HCT116 (cell line): ENCODE data around the gene IMMT. TPM values are rescaled to one million over a fixed set of nuclear protein-coding genes. Genes with fewer than 3 reads are reported as not detected.

ENCODE experiments used
- ATAC-seq: fragments of 200-7000 bp; cut with Tn5 transposase; 2 replicates; pipeline ENCODE4 v1.9.1; 2020; ENCODE audit warnings: mild to moderate bottlenecking, moderate library complexity
- BruUV-seq: library from RNA; stranded (reverse); fragments of 400-500 nt; replicated peaks from 2 replicates; lab custom pipeline; 2021; lab: Mats Ljungman, UMichigan
- CTCF ChIA-PET: fragments of 300-600 bp; sonication (Branson Sonifier 250); formaldehyde crosslinking; loops from one replicate; lab custom pipeline; 2021; ENCODE audit warnings: antibody characterized with exemption; lab: Charles Lee
- POLR2A ChIA-PET: fragments of 300-600, 350-600 bp; sonication (Branson Sonifier 250); formaldehyde crosslinking; loops from one replicate; lab custom pipeline; 2021; ENCODE audit warnings: antibody characterized with exemption; lab: Charles Lee
- RAD21 ChIA-PET, 2 experiments: fragments of 300-600 bp; sonication (Branson Sonifier 250); formaldehyde crosslinking; loops; one replicate each; lab custom pipeline; 2023; ENCODE audit warnings: low total read pairs in 2 of 2; ENCODE audit not compliant: uncharacterized antibody in 2 of 2, unreplicated experiment in 2 of 2, low non-redundant PET in 1 of 2; lab: Charles Lee
- DNase-seq: peaks from one replicate; pipeline ENCODE4 v3.0.0-alpha.2; 2010; ENCODE audit warnings: low read depth, low spot score
- H2AFZ ChIP-seq: fragments of 200-600 bp; shearing (Covaris generic), sonication (generic); 2 replicates; pipeline ENCODE4 v1.6.1; 2017; ENCODE audit warnings: low read depth, mixed run types, mixed read lengths, antibody characterized with exemption, low read length; ENCODE audit not compliant: poor library complexity, severe bottlenecking
- H3K27ac ChIP-seq: 2 replicates; pipeline ENCODE4 v1.5.1; 2012; ENCODE audit warnings: low read depth, low read length
- H3K27me3 ChIP-seq: fragments of 200-600 bp; sonication (generic); 2 replicates; pipeline ENCODE4 v1.6.1; 2016; ENCODE audit warnings: mixed run types, low read length, mixed read lengths; ENCODE audit not compliant: insufficient read depth
- H3K36me3 ChIP-seq, 2 experiments: fragments of 200-500 bp in 1 of 2; fragments of 200-600 bp in 1 of 2; sonication (Bioruptor generic) in 1 of 2; sonication (generic) in 1 of 2; 2 replicates each; pipeline versions ENCODE4 v1.5.1 to v1.6.1; 2014 to 2016; ENCODE audit warnings: low read length in 2 of 2, inconsistent platforms in 1 of 2, mixed read lengths in 1 of 2, mixed run types in 1 of 2; ENCODE audit not compliant: insufficient read depth in 2 of 2, control insufficient read depth in 1 of 2
- H3K4me1 ChIP-seq, 2 experiments: fragments of 200-600 bp in 1 of 2; sonication (generic) in 1 of 2; 2 replicates each; pipeline versions ENCODE4 v1.5.1 to v1.6.1; 2012 to 2017; ENCODE audit warnings: low read length in 2 of 2, inconsistent platforms in 1 of 2, mild to moderate bottlenecking in 1 of 2, mixed read lengths in 1 of 2, mixed run types in 1 of 2, moderate library complexity in 1 of 2; ENCODE audit not compliant: insufficient read depth in 2 of 2, control insufficient read depth in 1 of 2
- H3K4me2 ChIP-seq: fragments of 200-600 bp; sonication (generic); 2 replicates; pipeline ENCODE4 v1.6.1; 2017; ENCODE audit warnings: mixed run types, low read length, mixed read lengths
- H3K4me3 ChIP-seq, 2 experiments: fragments of 200-600 bp in 1 of 2; sonication (generic) in 1 of 2; replicated peaks in 1 of 2; 2 replicates each; pipeline ENCODE4 v1.5.1; 2011 to 2016; ENCODE audit warnings: low read length in 2 of 2, control low read depth in 1 of 2, low read depth in 1 of 2, mild to moderate bottlenecking in 1 of 2, mixed read lengths in 1 of 2, mixed run types in 1 of 2
- H3K79me2 ChIP-seq: fragments of 200-600 bp; sonication (generic); 2 replicates; pipeline ENCODE4 v1.6.1; 2017; ENCODE audit warnings: mild to moderate bottlenecking, mixed run types, low read length, moderate library complexity, mixed read lengths; ENCODE audit not compliant: insufficient read depth
- H3K9ac ChIP-seq: fragments of 200-600 bp; sonication (generic); 2 replicates; pipeline ENCODE4 v1.6.1; 2016; ENCODE audit warnings: low read length, mixed read lengths
- H3K9me2 ChIP-seq: fragments of 200-600 bp; sonication (generic), shearing (Covaris generic); 2 replicates; pipeline ENCODE4 v1.6.1; 2017; ENCODE audit warnings: mixed run types, mild to moderate bottlenecking, moderate library complexity; ENCODE audit not compliant: insufficient read depth
- H3K9me3 ChIP-seq, 2 experiments: fragments of 200-500 bp in 1 of 2; fragments of 200-600 bp in 1 of 2; sonication (Bioruptor generic) in 1 of 2; sonication (generic) in 1 of 2; 2 replicates each; pipeline ENCODE4 v1.6.1; 2014 to 2017; ENCODE audit warnings: low read length in 2 of 2, mixed read lengths in 2 of 2, inconsistent platforms in 1 of 2, low read depth in 1 of 2, mild to moderate bottlenecking in 1 of 2, mixed run types in 1 of 2, moderate library complexity in 1 of 2; ENCODE audit not compliant: control insufficient read depth in 1 of 2, insufficient read depth in 1 of 2
- H4K20me1 ChIP-seq: fragments of 200-600 bp; sonication (generic), shearing (Covaris generic); 2 replicates; pipeline ENCODE4 v1.6.1; 2017; ENCODE audit warnings: mixed run types, mild to moderate bottlenecking, moderate library complexity; ENCODE audit not compliant: insufficient read depth
- CBX3 ChIP-seq: IDR thresholded peaks from 2 replicates; pipeline ENCODE4 v1.6.1; 2012; ENCODE audit warnings: low read depth
- CTCF ChIP-seq, 3 experiments: fragments of 200-600 bp in 1 of 3; sonication (generic) in 1 of 3; IDR thresholded peaks in 2 of 3; conservative IDR thresholded peaks in 1 of 3; 2 replicates each; pipeline ENCODE4 v1.5.1; 2012 to 2017; ENCODE audit warnings: low read depth in 2 of 3, low read length in 2 of 3, antibody characterized with exemption in 1 of 3, borderline replicate concordance in 1 of 3, control low read depth in 1 of 3, mild to moderate bottlenecking in 1 of 3, mixed read lengths in 1 of 3, mixed run types in 1 of 3, moderate library complexity in 1 of 3; ENCODE audit not compliant: insufficient read depth in 1 of 3
- EGR1 ChIP-seq: IDR thresholded peaks from 2 replicates; pipeline ENCODE4 v1.6.1; 2012; ENCODE audit warnings: low read depth
- ELF1 ChIP-seq: IDR thresholded peaks from 2 replicates; pipeline ENCODE4 v1.6.1; 2012; ENCODE audit warnings: low read depth, borderline replicate concordance
- EZH2phosphoT487 ChIP-seq: fragments of 200-600 bp; IDR thresholded peaks from 2 replicates; pipeline ENCODE4 v1.6.1; 2018; ENCODE audit warnings: antibody characterized with exemption, borderline replicate concordance
- FOSL1 ChIP-seq: IDR thresholded peaks from 2 replicates; pipeline ENCODE4 v1.6.1; 2012; ENCODE audit warnings: low read depth
- JUND ChIP-seq: IDR thresholded peaks from 2 replicates; pipeline ENCODE4 v1.6.1; 2012
- MAX ChIP-seq: IDR thresholded peaks from 2 replicates; pipeline ENCODE4 v1.6.1; 2012
- POLR2A ChIP-seq: IDR thresholded peaks from 2 replicates; pipeline ENCODE4 v1.7.0; 2011; ENCODE audit warnings: borderline replicate concordance; ENCODE audit not compliant: insufficient read depth, insufficient read length; ENCODE audit errors: extremely low read depth
- POLR2AphosphoS5 ChIP-seq: IDR thresholded peaks from 2 replicates; pipeline ENCODE4 v1.6.1; 2011; ENCODE audit warnings: mild to moderate bottlenecking, low read depth, low read length, moderate library complexity
- REST ChIP-seq: IDR thresholded peaks from 2 replicates; pipeline ENCODE4 v1.6.1; 2012; ENCODE audit warnings: low read depth
- SIN3A ChIP-seq: IDR thresholded peaks from 2 replicates; pipeline ENCODE4 v1.6.1; 2012; ENCODE audit warnings: low read depth
- SRF ChIP-seq: IDR thresholded peaks from 2 replicates; pipeline ENCODE4 v1.6.1; 2012; ENCODE audit warnings: low read depth
- TCF7L2 ChIP-seq: IDR thresholded peaks from 2 replicates; pipeline ENCODE4 v1.7.0; 2011; ENCODE audit warnings: borderline replicate concordance, inconsistent platforms; ENCODE audit not compliant: insufficient read depth, insufficient read length; ENCODE audit errors: extremely low read depth
- YY1 ChIP-seq: IDR thresholded peaks from 2 replicates; pipeline ENCODE4 v1.6.1; 2011; ENCODE audit warnings: low read length, low read depth, moderate library complexity, mild to moderate bottlenecking; ENCODE audit not compliant: insufficient replicate concordance; ENCODE audit errors: extremely low read depth
- ZBTB33 ChIP-seq: IDR thresholded peaks from 2 replicates; pipeline ENCODE4 v1.6.1; 2011; ENCODE audit warnings: mild to moderate bottlenecking, low read length, moderate library complexity; ENCODE audit not compliant: insufficient replicate concordance; ENCODE audit errors: extremely low read depth
- ZFX ChIP-seq: fragments of 450-650 bp; IDR thresholded peaks from 2 replicates; pipeline ENCODE4 v1.6.1; 2017
- ZNF274 ChIP-seq: fragments of 200-500 bp; sonication (Bioruptor generic); IDR thresholded peaks from 2 replicates; pipeline ENCODE4 v1.6.1; 2014; ENCODE audit warnings: mild to moderate bottlenecking, low read depth, low read length, inconsistent platforms
- intact Hi-C: fragments of 100-400 bp; cut with micrococcal nuclease; formaldehyde crosslinking; loops from 2 replicates; pipeline ENCODE4 v1.10.0; 2022
- total RNA-seq: library from RNA; stranded (reverse); gene quantifications from one replicate; pipeline ENCODE4 v1.2.1, GENCODE V29; 2021; ENCODE audit not compliant: unreplicated experiment

IMMT gene
- total RNA-seq, 1 experiment from 2014 or later = 125 TPM

GRCh38 chr2:86136141-86136540, 59.1 kb downstream of the IMMT start:
- no TSS peak for BruUV-seq
- DNase-seq (no peak), ATAC-seq (no peak)
- Histone ChIP-seq H3K27ac (no peak overlapping the region), H3K9me2 (no peaks in the 10 kb centered on the region), H4K20me1 (no peaks in the 10 kb centered on the region), H3K79me2 (no peaks in the 10 kb centered on the region), H3K9me3 (no peaks in the 10 kb centered on the region), H3K36me3 (peaks cover 62 to 72% of the 10 kb centered on the region in 2 experiments), H3K27me3 (no peaks in the 10 kb centered on the region), H2AFZ (no peak overlapping the region), H3K4me3 (no peak overlapping the region), H3K4me2 (no peak overlapping the region), H3K4me1 (no peaks in the 10 kb centered on the region), H3K9ac (no peak overlapping the region)
- TF ChIP-seq POLR2A = no peak
- no peak for TF ChIP-seq SRF
- no peak for TF ChIP-seq ZFX
- TF ChIP-seq JUND = no peak
- no peak for TF ChIP-seq FOSL1
- no peak for TF ChIP-seq YY1
- no peak for TF ChIP-seq EZH2phosphoT487
- no peak for TF ChIP-seq ZBTB33
- no peak for TF ChIP-seq CBX3
- no peak for TF ChIP-seq POLR2AphosphoS5
- no peak for TF ChIP-seq ELF1
- no peak for TF ChIP-seq SIN3A
- no peak for TF ChIP-seq TCF7L2
- no peak for TF ChIP-seq REST
- TF ChIP-seq MAX = no peak
- TF ChIP-seq CTCF (IDR thresholded peaks at IDR 0.05 in 2 of 3, conservative IDR thresholded peaks at IDR 0.05 in 1 of 3; ENCODE audit: borderline replicate concordance in 1 of 3, insufficient read depth in 1 of 3, low read depth in 2 of 3, low read length in 2 of 3) = no peak
- no peak for TF ChIP-seq EGR1
- TF ChIP-seq ZNF274 = no peak
- ChIA-PET POLR2A (no interaction called here), CTCF (no interaction called here), RAD21 (no interaction called here)
- intact Hi-C loops = no loop called here
